ENCODE data around the gene MBLAC1. TPM values are rescaled to one million over a fixed set of nuclear protein-coding genes. Genes with fewer than 3 reads are reported as not detected.

The MBLAC1 gene
- total and polyA plus RNA-seq, 9 of the 15 experiments (the other 6 are each of a cell fraction or from before 2014, with no cell fraction given): 0.03 to 3.1 (median 0.52) TPM

- H3K79me2 ChIP-seq (ENCODE audit: control insufficient read depth, insufficient read depth, low read length): no peaks in the 10 kb centered on the region
- H2AFZ ChIP-seq (ENCODE audit: low read depth, low read length): no peak overlapping the region
- intact Hi-C loops (cut with micrococcal nuclease): no loop called here
- peak overlapping the region in 1 of 2 experiments; percentile 18; a peak in 2 of 4 replicates for H3K9ac ChIP-seq (ENCODE audit: insufficient read depth in 1 of 2, low read depth in 2 of 2, low read length in 2 of 2)
- ATAC-seq (no peak), DNase-seq (ENCODE audit: extremely low read depth in 1 of 4, low spot score in 3 of 4) (peak in 1 of 4 experiments; percentile 54), FAIRE-seq (peak; percentile 86)
- no peaks in the 10 kb centered on the region for H3K9me3 ChIP-seq (replicated peaks; ENCODE audit: control insufficient read depth, insufficient read depth, low read depth, low read length)
- H3K4me1 ChIP-seq (replicated peaks in 1 of 2; ENCODE audit: control insufficient read depth in 2 of 2, insufficient read depth in 2 of 2, low read length in 2 of 2): peaks cover 2 to 31% of the 10 kb centered on the region in 2 experiments; a peak in 4 of 5 replicates
- H3K36me3 ChIP-seq (ENCODE audit: control insufficient read depth, insufficient read depth, low read length): peaks cover 75% of the 10 kb centered on the region; the same call in 2 of the 3 replicates
- ChIA-PET POLR2A (interaction anchor here (1.5 to 5.9 kb wide), 2 partner anchors 9 to 14 kb away, joined by 6 to 47 read pairs; partner anchors contain the start of genes AP4M1 and MCM7), CTCF (ENCODE audit: low intra/inter-chr PET ratio) (no interaction called here)
- H4K20me1 ChIP-seq (replicated peaks; ENCODE audit: control insufficient read depth, insufficient read depth, low read length): no peaks in the 10 kb centered on the region
- no peak overlapping the region for H3K4me2 ChIP-seq (ENCODE audit: insufficient read depth, low read length)
- H3K4me3 ChIP-seq: no peak overlapping the region
- 45% methylated on average over 6 of the region's 7 CpGs for WGBS (ENCODE audit: insufficient coverage, low coverage, missing lambda C conversion rate)
- peaks cover 3% of the 10 kb centered on the region for H3K9me1 ChIP-seq (ENCODE audit: control insufficient read depth, insufficient read depth, low read length)
- no TSS peak for BruUV-seq (replicated peaks)
- in situ Hi-C loops (cut with MboI): loop anchor here (10.0 kb wide), 1 partner anchor 1724 kb away; no protein-coding TSS in a partner anchor
- H3K27me3 ChIP-seq (ENCODE audit: control insufficient read depth in 2 of 2, insufficient read depth in 2 of 2, low read length in 2 of 2): no peaks in the 10 kb centered on the region
- H3K27ac ChIP-seq (ENCODE audit: extremely low read depth, low read depth, low read length): no peak overlapping the region
- TF ChIP-seq TAL1 (IDR thresholded peaks at IDR 0.05): peak; percentile 46; the same call in 1 of the 2 replicates
- peak; percentile 35; the same call in 1 of the 2 replicates for TF ChIP-seq MAFF (IDR thresholded peaks at IDR 0.05; ENCODE audit: low read length)
- no peak for TF ChIP-seq HMGXB4 (CRISPR knock-in tag; IDR thresholded peaks at IDR 0.05)
- peak; percentile 61 for TF ChIP-seq TCF3 (CRISPR knock-in tag; IDR thresholded peaks at IDR 0.05)
- TF ChIP-seq CBFA2T2 (conservative IDR thresholded peaks at IDR 0.05): peak; percentile 61
- no peak for TF ChIP-seq CREM (IDR thresholded peaks at IDR 0.05; ENCODE audit: low read depth)
- no peak for TF ChIP-seq ZNF644 (tag; IDR thresholded peaks at IDR 0.05; ENCODE audit: low read depth)
- no peak for TF ChIP-seq ZNF184 (CRISPR knock-in tag; IDR thresholded peaks at IDR 0.05)
- TF ChIP-seq NFE2 (IDR thresholded peaks at IDR 0.05; ENCODE audit: low read depth): peak; percentile 48; the same call in 1 of the 2 replicates
- TF ChIP-seq NR2C1 (IDR thresholded peaks at IDR 0.05): no peak
- no peak for TF ChIP-seq NR2C1 (tag; IDR thresholded peaks at IDR 0.05)
- peak; percentile 78 for TF ChIP-seq CBFA2T3 (IDR thresholded peaks at IDR 0.05)
- TF ChIP-seq KDM1A (IDR thresholded peaks at IDR 0.05): peak; percentile 8 to 31; a peak in 2 of 4 replicates
- no peak for TF ChIP-seq ZNF512 (tag; IDR thresholded peaks at IDR 0.05)
- TF ChIP-seq TARDBP (IDR thresholded peaks at IDR 0.05): no peak
- TF ChIP-seq POLR2B (IDR thresholded peaks at IDR 0.05; ENCODE audit: low read depth, partially characterized antibody): no peak
- TF ChIP-seq SOX6 (IDR thresholded peaks at IDR 0.05): 0 out of 2 replicates have a peak, but pooled peaks have one; percentile 14
- no peak for TF ChIP-seq TFAM (CRISPR knock-in tag; conservative IDR thresholded peaks at IDR 0.05)
- TF ChIP-seq PPARD (CRISPR knock-in tag; IDR thresholded peaks at IDR 0.05): no peak
- no peak for TF ChIP-seq ZEB2 (IDR thresholded peaks at IDR 0.05)
- peak; percentile 91 for TF ChIP-seq TFAP4 (CRISPR knock-in tag; IDR thresholded peaks at IDR 0.05; ENCODE audit: borderline replicate concordance)
- peak; percentile 17 for TF ChIP-seq DACH1 (IDR thresholded peaks at IDR 0.05; ENCODE audit: partially characterized antibody)
- TF ChIP-seq GTF2F1 (IDR thresholded peaks at IDR 0.05; ENCODE audit: low read depth, low read length): no peak
- peak; percentile 39; the same call in 1 of the 2 replicates for TF ChIP-seq NCOR1 (IDR thresholded peaks at IDR 0.05)
- no peak for TF ChIP-seq POLR2A (conservative IDR thresholded peaks at IDR 0.05)
Observed at GRCh38 chr7:100111156-100111555, 15.6 kb upstream of the MBLAC1 start.
